ENCODE measurements around the gene ALDH3A1.

DNA sequence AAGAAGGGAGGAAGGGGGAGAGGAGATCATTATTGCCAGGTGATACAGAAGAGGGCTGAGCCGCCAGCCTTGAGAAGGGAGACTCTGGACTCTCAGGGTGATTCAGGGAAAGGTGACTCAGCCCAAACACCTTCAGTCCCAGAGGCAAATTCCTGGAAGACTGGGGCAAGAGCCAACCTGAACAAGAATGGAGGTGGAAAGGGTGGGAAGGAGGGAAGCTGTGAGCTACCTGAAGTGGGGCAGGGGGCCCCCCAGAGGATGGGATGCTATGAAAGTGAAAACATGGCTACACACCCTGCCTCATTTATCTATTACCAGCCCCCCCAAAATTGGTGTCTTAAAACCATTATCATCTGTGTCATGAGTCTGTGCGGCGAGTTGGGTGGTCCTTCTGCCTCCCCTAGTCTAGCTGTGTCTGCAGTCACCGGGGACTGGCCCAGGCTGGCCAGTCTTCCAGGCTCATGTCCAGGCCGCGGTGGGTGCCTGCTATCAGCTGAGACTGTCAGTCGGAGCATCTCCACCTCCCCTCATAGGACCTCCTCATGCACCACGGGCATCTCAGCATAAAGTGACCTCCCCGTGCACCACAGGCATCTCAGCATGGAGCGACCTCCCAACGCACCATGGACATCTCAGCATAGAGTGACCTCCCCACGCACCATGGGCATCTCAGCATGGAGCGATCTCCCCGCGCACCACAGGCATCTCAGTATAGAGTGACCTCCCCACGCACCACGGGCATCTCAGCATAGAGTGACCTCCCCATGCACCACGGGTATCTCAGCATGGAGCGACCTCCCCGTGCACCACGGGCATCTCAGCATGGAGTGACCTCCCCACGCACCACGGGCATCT is 28.5 kb downstream of the ALDH3A1 start:
- TF ChIP-seq CTCF (IDR thresholded peaks at IDR 0.05) (no peak), POLR2A (IDR thresholded peaks at IDR 0.05) (no peak)

Data from right lobe of liver (tissue), 4 donors.